A549 treated with AZD9567 at 1 μM for 4 hours (cell line): ENCODE results near the gene ANKFN1. TPM values are rescaled to one million over a fixed set of nuclear protein-coding genes. Genes with fewer than 3 reads are reported as not detected.

Experiments used
- total RNA-seq: library from RNA; stranded (reverse); fragments of 200-300 nt; extraction: Qiagen RNA extraction; gene quantifications from 5 replicates; pipeline ENCODE4 v1.2.3, GENCODE V29; 2022; ENCODE audit not compliant: insufficient read depth

ANKFN1 gene
- not detected in 5 replicates for total RNA-seq

GRCh38 chr17:56152874-56153602, at the start of gene ANKFN1:
Gene ANKFN1 (plus strand): TSS chr17:56153475. CDS start chr17:56212668, 59,193 bp downstream.

